Fibroblast of skin of abdomen (primary cell): ENCODE data around the gene TP63.
"Not testable (repeated sequence)": the region's sequence is repeated elsewhere in the genome, so short reads cannot be mapped to it uniquely, and the experiment has no call there.

Source experiments
- DNase-seq: peaks from one replicate; pipeline ENCODE4 v3.0.0-alpha.2; 2013

TP63 gene

GRCh38 chr3:189727898-189728297 lies 96.7 kb downstream of the TP63 start:
- DNase-seq, result peak; percentile 86

GRCh38 chr3:189728915-189729314 lies 97.7 kb downstream of the TP63 start:
- no peak for DNase-seq

- no peak for DNase-seq
Observed at GRCh38 chr3:189734061-189734460, 102.9 kb downstream of the TP63 start.

GRCh38 chr3:189735913-189736312 lies 104.7 kb downstream of the TP63 start:
- no peak for DNase-seq

- no peak for DNase-seq
Observed at GRCh38 chr3:189737071-189737470, 105.9 kb downstream of the TP63 start.

GRCh38 chr3:189737619-189738018 lies 106.4 kb downstream of the TP63 start:
- DNase-seq, result no peak

- DNase-seq, result no peak
Observed at GRCh38 chr3:189739378-189739777, 108.2 kb downstream of the TP63 start.

- DNase-seq, result no peak
Observed at GRCh38 chr3:189740156-189740555, 109.0 kb downstream of the TP63 start.

- DNase-seq, result no peak
Observed at GRCh38 chr3:189744235-189744634, 113.0 kb downstream of the TP63 start.

- DNase-seq, result no peak
Observed at GRCh38 chr3:189745622-189746021, 114.4 kb downstream of the TP63 start.

GRCh38 chr3:189748046-189748445 lies 116.9 kb downstream of the TP63 start:
- no peak for DNase-seq

GRCh38 chr3:189750972-189751371 lies 119.8 kb downstream of the TP63 start:
- DNase-seq, result not testable (repeated sequence)

- no peak for DNase-seq
Observed at GRCh38 chr3:189754356-189754755, 123.2 kb downstream of the TP63 start.

GRCh38 chr3:189756582-189757078 lies 125.4 kb downstream of the TP63 start:
- DNase-seq, result no peak

- DNase-seq, result no peak
Observed at GRCh38 chr3:189758186-189758585, 127.0 kb downstream of the TP63 start.

GRCh38 chr3:189766416-189766815 lies 135.2 kb downstream of the TP63 start:
- DNase-seq, result peak; percentile 27

GRCh38 chr3:189771842-189772450 lies 140.8 kb downstream of the TP63 start:
- no peak for DNase-seq

GRCh38 chr3:189772584-189772983 lies 141.4 kb downstream of the TP63 start:
- peak; percentile 77 for DNase-seq

- peak; percentile 91 for DNase-seq
Observed at GRCh38 chr3:189773056-189773455, 141.9 kb downstream of the TP63 start.

- DNase-seq, result no peak
Observed at GRCh38 chr3:189776149-189776824, 145.1 kb downstream of the TP63 start.

- DNase-seq, result no peak
Observed at GRCh38 chr3:189778340-189778950, 147.3 kb downstream of the TP63 start.

- no peak for DNase-seq
Observed at GRCh38 chr3:189779166-189779565, 148.0 kb downstream of the TP63 start.

- DNase-seq, result no peak
Observed at GRCh38 chr3:189780546-189781270, 149.5 kb downstream of the TP63 start.
